ENCODE measurements around the gene ITPR2.

The ITPR2 gene

DNA sequence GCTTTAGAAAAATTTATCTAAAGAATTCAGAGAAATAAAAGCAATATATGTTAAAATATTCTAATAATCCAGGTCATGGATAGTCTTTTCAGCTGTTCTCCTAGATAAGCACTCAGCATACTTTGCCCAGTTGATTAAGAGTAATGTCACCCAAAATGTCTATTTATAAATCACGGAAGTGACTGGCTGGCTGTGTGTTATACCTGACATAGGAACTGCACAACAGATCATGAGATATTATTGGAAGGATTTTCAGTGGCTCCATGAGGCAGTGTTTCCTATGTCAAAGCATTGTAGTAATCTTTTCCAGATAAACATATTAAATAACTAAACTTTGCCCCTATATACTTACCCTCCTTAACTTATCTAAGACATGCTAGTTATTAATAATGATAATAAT, 128.8 kb downstream of the ITPR2 start:
- Mint-ChIP-seq H3K27ac (no peak overlapping the region), H3K4me1 (no peaks in the 10 kb centered on the region), H3K27me3 (ENCODE audit: low read depth, poor library complexity) (no peaks in the 10 kb centered on the region), H3K9me3 (no peaks in the 10 kb centered on the region), H3K36me3 (ENCODE audit: low read depth) (no peaks in the 10 kb centered on the region), H3K4me3 (no peak overlapping the region)
- TF ChIP-seq, protein P1, sequence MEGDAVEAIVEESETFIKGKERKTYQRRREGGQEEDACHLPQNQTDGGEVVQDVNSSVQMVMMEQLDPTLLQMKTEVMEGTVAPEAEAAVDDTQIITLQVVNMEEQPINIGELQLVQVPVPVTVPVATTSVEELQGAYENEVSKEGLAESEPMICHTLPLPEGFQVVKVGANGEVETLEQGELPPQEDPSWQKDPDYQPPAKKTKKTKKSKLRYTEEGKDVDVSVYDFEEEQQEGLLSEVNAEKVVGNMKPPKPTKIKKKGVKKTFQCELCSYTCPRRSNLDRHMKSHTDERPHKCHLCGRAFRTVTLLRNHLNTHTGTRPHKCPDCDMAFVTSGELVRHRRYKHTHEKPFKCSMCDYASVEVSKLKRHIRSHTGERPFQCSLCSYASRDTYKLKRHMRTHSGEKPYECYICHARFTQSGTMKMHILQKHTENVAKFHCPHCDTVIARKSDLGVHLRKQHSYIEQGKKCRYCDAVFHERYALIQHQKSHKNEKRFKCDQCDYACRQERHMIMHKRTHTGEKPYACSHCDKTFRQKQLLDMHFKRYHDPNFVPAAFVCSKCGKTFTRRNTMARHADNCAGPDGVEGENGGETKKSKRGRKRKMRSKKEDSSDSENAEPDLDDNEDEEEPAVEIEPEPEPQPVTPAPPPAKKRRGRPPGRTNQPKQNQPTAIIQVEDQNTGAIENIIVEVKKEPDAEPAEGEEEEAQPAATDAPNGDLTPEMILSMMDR (IDR thresholded peaks at IDR 0.05): no peak
- no peak for DNase-seq

DNA sequence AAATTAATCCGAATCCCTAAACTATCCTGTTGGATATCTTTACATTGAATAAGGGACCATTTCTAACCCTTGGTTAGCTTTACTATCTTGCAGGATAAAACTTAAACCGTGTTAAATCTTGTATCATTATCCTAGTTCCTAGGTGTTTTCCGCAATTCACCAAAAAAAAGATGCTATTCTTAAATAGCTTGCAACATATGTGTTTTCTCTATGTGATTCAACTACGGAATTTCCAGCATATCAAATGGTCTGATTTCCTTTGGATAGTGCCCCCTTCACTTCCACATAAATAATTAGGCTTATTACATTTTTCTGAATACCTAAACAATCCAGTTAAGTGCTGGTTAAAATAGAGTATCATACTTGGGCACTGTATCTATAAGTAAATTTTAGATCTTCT, 130.3 kb downstream of the ITPR2 start:
- Mint-ChIP-seq H3K27me3 (ENCODE audit: low read depth, poor library complexity) (no peaks in the 10 kb centered on the region), H3K4me1 (no peaks in the 10 kb centered on the region), H3K27ac (no peak overlapping the region), H3K4me3 (no peak overlapping the region), H3K9me3 (no peaks in the 10 kb centered on the region), H3K36me3 (ENCODE audit: low read depth) (no peaks in the 10 kb centered on the region)
- TF ChIP-seq, protein P1 (IDR thresholded peaks at IDR 0.05): no peak
- DNase-seq: no peak

DNA sequence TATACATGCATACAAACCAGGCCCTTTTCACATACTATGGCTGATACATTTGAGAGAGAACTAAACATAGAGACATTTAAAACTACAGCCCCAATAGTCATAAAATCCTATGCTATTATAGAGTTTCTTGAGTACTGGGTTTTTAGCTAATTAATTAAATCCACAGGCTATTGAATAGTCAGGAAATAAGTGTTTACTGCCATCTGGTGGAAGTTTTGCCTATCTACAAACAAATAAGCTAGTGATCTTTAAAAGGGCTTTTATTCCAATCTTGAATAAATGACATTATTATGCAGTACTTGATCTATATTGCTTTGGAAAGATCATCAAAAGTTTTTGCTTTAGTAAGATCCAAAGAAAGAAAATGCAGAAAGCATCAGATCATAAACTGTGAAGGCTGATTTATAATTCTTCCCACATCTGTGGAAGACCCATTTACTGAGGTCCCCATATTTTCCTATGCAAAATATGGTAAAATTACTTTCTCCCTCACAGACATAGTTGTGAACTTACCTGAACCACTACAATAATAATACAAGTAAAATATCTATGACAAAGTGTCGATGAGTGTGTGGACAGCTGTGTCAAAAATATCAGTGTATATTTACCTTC, 131.3 kb downstream of the ITPR2 start:
- DNase-seq: no peak
- Mint-ChIP-seq H3K4me3 (no peak overlapping the region), H3K36me3 (ENCODE audit: low read depth) (no peaks in the 10 kb centered on the region), H3K27me3 (ENCODE audit: low read depth, poor library complexity) (no peaks in the 10 kb centered on the region), H3K27ac (no peak overlapping the region), H3K9me3 (no peaks in the 10 kb centered on the region), H3K4me1 (no peaks in the 10 kb centered on the region)
- TF ChIP-seq, protein P1 (IDR thresholded peaks at IDR 0.05): peak; percentile 68

DNA sequence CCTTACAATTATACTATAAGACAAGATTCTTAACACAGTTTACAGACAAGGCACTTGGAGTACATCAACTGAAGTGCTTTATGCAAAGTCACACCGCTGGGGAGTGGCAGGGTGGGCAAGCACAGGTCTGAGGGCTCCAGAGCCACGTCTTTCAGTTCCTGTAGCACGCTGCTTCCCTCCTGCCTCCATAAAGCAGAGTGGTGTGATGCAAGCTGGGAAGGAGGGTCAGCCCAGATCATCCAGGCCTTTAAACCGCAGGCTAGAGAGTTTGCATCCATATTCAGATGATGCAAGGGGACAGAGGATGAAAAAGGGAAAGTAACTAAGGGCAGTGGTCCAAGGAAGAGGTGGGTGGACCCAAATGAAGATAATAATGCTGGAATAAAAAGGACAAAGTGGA, 132.6 kb downstream of the ITPR2 start:
- peak; percentile 2 for DNase-seq
- TF ChIP-seq, protein P1 (IDR thresholded peaks at IDR 0.05): no peak
- Mint-ChIP-seq H3K4me1 (no peaks in the 10 kb centered on the region), H3K4me3 (no peak overlapping the region), H3K36me3 (ENCODE audit: low read depth) (no peaks in the 10 kb centered on the region), H3K27ac (no peak overlapping the region), H3K9me3 (no peaks in the 10 kb centered on the region), H3K27me3 (ENCODE audit: low read depth, poor library complexity) (no peaks in the 10 kb centered on the region)

DNA sequence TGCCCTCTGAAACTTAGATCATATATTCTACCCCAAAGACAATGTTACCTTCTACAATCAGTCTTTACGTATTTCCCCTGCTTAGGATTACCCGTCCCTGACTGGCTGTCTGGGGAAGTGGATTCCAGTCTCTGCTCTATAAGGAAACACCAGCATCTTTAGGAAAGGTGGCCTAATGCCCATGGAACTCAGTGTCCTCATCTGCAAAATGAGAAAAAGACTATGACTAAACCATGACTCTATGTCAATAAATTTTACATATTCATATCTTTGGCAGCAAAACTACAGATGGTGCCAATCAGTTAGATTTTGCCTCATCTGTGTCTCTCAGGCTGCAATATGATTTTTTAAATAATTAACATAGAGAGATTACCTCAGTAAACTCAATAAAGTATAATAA, 133.8 kb downstream of the ITPR2 start:
- H3K4me3 Mint-ChIP-seq: no peak overlapping the region
- no peak for DNase-seq
- no peak overlapping the region for H3K27ac Mint-ChIP-seq
- H3K9me3 Mint-ChIP-seq: no peaks in the 10 kb centered on the region
- H3K36me3 Mint-ChIP-seq (ENCODE audit: low read depth): no peaks in the 10 kb centered on the region
- TF ChIP-seq, protein P1 (IDR thresholded peaks at IDR 0.05): no peak
- no peaks in the 10 kb centered on the region for H3K27me3 Mint-ChIP-seq (ENCODE audit: low read depth, poor library complexity)
- no peaks in the 10 kb centered on the region for H3K4me1 Mint-ChIP-seq

DNA sequence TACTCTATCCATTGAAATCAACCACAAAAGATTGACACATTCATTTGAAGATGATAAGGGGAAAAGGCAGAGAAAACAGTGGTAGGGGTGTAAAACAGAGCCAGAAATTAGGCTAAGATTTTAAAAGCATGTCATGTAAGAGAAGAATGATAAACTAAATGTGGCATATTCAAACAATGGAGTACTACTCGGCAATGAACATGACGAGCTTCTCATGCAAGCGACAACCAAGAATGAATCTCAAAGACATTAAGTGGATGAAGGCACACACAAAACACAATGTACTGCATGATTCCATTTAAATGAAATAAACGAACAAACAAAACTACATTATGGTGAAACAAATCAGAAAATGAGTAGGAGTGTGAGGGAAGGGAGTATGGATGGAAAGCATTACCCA, 134.8 kb downstream of the ITPR2 start:
- TF ChIP-seq, protein P1 (IDR thresholded peaks at IDR 0.05): no peak
- no peaks in the 10 kb centered on the region for H3K9me3 Mint-ChIP-seq
- H3K27ac Mint-ChIP-seq: no peak overlapping the region
- H3K27me3 Mint-ChIP-seq (ENCODE audit: low read depth, poor library complexity): no peaks in the 10 kb centered on the region
- no peak for DNase-seq
- H3K4me1 Mint-ChIP-seq: no peaks in the 10 kb centered on the region
- H3K4me3 Mint-ChIP-seq: no peak overlapping the region
- no peaks in the 10 kb centered on the region for H3K36me3 Mint-ChIP-seq (ENCODE audit: low read depth)

Data from nephron progenitor cell (in vitro differentiated cells).